GM19468 (cell line): ENCODE data around the gene NTRK2.

Experiments used
- ATAC-seq: cut with Tn5 transposase; IDR thresholded peaks from one replicate; pipeline ENCODE4 v1.9.1; 2021; ENCODE audit warnings: mild to moderate bottlenecking, moderate library complexity, moderate number of reproducible peaks; ENCODE audit not compliant: unreplicated experiment; ENCODE audit errors: extremely low read depth

Gene NTRK2

DNA sequence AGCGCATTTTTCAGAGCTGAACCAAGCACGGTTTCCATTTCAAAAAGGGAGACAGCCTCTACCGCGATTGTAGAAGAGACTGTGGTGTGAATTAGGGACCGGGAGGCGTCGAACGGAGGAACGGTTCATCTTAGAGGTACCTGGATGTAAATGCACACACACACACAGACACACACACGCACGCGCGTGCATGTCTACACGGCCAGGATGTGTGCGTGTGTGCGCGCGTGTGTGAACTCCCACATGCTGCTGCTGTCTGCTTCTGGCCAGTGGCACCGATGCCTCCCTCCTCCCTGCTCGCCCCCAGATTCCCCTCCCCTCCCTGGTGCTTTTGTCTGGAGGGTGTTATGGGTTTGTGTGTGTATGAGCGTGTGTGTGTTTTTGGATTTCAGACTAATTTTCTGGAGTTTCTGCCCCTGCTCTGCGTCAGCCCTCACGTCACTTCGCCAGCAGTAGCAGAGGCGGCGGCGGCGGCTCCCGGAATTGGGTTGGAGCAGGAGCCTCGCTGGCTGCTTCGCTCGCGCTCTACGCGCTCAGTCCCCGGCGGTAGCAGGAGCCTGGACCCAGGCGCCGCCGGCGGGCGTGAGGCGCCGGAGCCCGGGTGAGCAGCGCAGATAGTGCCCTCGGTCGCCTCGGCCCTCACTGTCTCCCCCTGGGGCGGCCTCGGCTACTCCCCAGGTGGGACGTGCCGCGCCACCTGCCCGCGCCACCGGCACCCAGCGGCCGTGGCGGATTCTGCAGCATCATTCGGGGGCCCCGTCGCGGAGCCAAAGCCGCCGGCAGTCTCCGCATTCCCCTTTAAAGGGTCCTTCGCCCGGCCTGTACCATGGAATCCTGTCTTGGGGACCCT, at the start of gene NTRK2:
TSS of gene NTRK2 (plus strand) at position 442 of the 850 bp plus-strand sequence. CDS start 1,020 bp downstream, outside the sequence.
- no peak for ATAC-seq

DNA sequence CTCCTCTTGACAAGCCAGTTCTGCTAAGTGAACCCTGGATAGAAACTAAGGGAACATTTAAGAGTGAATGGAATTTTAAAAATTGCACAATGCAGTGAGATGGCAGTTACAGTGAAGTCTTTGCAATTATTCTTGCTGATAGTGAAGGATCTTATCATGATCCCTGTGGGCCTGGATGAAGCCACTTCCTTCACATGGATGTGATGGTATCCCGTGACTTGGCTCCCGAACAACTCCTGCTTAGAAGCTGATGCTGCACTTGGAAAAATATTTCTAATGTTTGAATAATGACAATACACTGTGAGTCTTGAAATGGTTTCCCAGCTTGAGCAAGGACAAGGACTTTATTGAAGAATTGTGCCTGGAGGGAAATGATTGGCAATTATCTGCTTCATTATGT, 49.2 kb upstream of the NTRK2 start:
- ATAC-seq = no peak

DNA sequence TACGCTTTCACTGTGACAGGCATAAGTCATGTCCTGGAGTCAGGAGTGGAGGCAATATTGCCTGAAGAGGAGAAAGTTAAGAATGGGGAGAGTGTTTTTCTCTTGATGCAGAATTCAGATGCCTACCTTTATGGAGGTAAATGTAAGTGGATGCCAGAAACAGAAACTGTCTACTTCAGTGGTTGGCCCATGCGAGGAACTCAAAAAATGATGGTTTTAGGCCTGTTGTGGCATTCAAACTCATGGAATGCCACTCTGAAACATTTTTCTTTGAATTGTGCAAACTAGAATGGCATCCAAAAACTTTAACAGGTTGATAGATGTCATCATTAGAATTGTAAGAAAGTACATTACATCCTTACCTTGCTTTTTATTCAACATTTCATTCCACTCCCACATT, 47.7 kb upstream of the NTRK2 start:
- ATAC-seq = no peak

DNA sequence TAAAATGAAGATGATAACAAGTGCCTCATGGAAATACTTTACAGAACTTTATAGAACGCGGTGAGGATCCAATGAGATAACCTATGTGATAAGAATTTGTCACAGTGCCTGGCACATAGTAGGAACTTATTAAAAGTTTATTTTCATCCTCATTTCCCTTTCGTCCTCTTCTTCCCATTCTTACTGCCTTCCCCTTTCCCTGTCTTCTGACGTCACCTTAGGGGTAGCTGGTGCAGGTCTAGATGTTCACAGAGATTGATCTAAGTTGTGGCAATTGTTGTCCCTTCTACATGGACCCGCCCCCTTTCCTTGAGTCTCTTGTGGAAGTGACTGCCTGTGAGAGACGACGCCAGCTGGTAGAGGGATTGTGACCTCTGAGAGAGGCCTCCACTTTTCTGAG, 46.5 kb upstream of the NTRK2 start:
- ATAC-seq = no peak

DNA sequence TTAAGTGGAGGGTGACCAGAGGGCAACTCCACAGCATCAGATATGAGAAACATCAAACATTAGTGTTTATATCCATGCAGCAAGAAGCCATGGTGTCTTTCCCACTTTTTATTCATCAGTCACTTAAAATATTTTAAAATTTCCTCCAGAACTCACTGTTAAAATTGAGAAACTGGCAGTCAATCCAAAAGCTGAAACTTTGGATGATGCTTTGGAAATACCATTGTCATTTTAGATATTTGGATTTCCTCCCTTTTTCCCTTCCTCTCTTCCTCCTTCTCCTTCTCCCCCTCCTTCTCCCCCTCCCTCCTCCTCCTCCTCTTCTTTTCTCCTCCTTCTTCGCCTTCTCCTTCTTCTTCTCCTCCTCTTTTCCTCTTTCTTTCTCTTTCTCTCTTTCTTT, 33.1 kb upstream of the NTRK2 start:
- ATAC-seq = no peak

DNA sequence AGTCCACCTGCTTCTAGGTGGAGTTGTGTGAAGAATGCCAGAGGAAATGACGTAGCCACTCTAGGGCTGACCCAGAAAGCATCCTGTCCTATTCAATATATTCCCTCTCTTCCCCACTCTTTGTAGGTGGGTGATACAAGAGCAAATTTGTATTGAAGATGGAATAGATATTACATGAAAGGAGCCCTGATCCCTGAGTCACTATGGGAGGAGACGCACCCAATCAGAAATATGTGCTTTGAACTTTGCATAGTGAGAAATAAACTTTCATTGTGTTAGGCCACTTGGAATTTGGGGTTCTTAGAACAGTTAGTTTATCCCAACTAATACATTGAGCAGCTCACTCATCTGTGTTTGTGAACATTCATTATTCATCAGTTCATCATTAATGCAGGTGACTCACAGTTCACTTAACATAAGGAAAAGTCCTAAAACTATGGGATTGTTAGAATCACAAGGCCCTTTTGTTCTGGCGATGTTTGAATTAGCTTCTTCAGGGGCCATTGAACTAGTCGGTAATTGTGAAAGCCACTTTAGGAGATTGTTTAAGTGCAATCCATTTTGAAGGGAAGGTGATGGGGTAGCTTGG, 26.9 kb upstream of the NTRK2 start:
- no peak for ATAC-seq

DNA sequence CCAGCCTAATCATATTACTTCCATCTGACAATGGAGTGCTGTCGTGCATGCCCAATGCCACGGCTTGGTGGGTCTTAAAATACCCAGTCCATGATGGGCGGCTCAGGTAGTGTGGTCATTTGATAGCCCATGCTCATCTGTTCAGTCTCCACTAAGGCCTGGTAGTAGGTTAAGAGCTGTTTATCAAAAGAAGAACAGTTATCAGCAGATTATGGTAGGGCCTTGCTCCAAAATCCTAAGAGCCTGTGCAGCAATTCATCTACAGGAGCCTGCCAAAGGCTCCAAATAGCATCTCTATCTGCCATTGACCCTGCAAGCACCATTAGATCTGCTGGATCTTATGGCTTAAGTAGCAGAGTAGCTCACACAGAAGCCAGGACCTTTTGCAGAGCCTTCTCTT, 21.8 kb upstream of the NTRK2 start:
- no peak for ATAC-seq

DNA sequence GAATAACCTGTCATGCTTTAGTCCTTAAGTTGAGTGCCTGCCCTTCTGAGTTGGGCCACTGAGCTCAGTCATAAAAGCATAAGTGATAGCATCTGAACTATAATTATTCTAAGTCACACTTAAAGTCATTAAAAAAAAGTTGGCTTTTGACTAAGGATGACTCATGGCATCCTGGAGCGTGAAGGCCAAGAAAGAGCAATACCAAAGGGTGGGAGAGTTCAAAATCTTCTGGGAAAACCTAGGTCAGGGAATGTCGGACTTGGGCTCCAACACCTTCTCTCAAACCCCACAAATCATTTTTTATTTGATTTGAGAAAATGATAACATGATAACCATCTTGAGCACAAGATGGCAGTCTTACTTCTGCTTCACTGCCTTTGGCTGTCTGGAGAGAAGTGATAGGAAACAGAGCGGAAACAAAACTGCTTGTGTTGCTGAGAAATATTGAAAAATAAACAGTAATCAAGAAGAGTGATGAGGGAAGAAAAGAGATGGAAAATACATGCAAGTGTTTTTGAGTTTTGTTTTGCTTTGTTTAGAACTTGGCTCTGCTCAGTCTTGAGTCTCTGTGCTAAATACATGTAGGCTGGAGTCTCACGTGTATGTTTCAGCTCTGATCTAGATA, 16.9 kb upstream of the NTRK2 start:
- no peak for ATAC-seq

DNA sequence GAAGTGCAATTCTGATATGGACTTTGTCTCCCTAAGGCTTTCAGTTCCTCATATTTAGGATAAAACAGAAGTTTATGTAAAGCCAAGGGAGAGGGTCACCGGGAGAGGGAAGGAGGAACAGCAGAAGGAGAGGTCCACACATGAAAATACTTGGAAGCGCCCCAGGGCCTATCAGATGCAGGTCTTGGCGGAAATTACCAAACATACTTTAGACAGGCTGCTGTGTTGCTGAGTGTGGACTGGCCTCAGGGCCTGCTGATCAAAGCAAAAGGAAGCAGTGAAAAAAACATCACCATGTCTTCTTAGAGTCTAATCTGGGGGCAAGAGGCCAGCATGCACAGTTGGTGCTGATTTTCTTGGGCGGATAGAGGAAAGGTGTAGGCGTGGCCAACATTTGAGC, 14.1 kb upstream of the NTRK2 start:
- no peak for ATAC-seq

DNA sequence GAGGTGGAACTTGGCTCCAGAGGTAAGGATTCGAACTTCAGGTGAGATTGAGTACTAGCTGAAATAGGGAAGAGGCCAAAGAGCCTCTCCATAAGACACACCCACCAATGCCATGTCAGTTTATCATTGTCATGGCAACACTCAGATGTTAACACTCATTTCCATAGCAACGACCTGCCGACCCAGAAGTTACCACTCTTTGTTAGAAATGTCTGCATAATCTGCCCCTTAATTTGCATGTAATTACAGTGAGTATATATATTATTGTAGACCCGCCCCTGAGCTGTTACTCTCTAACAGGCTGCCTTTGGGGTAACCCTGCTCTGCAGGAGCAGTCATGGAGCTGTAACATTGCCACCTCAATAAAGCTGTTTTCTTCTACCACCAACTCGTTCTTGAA, 10.2 kb upstream of the NTRK2 start:
- ATAC-seq = no peak

DNA sequence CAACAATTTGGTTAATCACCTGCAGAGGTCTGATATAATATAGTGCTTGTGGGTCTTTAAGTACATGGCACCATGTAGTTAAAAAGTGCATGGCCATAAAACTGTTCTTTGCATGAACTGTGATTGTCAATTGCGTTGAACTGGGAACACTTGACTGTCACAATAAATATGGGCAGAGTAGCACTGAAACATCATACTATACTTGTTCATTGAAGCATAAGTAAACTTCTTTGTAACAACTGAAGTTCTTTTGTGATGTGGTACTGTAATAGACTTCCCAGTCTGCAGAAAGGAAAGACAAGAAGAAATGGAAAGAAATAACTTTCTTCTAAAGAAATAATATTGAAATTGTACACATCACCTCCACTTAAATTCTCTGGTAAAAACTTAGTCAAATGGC, 9.8 kb upstream of the NTRK2 start:
- ATAC-seq = no peak

DNA sequence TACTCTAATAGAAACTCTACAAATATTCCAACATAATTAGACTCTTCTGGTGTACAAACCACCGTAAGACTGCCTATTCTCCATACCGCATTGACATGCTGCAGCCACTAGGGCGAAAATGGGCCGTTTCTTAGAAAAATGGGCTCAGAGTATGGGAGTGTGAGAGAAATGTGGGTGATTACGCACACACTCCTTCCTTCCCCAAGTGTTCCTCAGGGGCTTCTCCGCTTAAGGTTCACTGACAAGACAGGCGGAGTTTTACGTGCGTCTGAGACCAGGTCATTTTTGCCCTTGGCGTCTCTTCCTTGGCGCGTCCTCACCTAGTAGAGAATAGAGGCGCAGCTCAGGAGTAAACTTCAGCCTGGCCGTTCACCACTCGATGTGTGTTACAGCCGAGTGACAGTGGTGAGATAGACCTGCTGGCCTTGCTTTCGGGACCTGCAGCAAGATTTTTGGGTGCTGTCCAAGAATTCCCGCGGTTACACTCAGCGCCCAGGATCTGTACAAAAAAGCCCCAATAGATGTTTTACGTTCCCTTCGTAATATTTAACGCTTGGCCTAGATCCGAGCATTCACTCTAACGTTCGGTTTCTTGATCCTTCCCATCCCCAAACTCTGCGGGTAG, 1.8 kb upstream of the NTRK2 start:
- ATAC-seq = no peak

DNA sequence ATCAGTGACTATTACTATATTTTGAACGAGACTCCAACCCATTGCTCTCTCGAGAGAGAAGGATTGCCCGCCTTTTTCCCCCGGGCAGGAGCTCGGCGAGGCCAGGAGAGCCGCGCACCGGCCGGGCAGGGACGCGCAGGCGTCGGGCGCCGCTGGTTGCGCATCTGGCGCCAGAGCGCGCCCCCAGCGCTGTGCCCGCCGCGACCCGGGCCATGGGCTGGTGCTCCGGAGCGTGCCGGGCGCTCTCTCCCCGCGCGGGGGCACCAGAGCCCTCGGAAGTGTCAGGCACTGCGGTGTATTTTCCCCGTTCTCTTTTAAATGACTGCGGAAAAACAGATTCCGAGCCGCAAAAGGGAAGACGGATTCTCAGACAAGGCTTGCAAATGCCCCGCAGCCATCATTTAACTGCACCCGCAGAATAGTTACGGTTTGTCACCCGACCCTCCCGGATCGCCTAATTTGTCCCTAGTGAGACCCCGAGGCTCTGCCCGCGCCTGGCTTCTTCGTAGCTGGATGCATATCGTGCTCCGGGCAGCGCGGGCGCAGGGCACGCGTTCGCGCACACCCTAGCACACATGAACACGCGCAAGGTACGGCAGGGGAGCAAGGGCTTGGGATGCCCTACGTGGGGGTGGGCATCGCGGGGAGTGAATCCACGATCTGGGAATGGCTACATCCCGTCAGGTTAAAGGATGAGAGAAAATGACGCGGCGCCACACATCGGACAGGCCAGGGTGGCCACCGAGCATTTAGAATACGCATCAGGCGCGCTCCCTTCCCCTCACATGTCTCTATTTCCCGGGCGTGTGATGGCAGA, 1.1 kb upstream of the NTRK2 start:
- peak; percentile 60 for ATAC-seq

DNA sequence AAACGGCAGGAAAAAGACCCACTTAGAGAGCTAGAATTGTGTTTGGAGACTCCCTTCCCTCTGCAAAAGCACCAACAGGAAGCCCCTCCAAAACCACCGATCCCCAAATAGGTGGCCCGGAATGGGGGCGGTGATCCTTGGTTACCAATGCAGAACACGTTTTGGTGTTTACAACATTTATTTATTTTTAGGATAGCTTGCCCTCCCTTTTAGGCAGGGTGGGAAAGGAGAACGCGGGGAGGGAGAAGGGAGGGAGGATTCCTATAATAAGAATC, 579 bp upstream of the NTRK2 start:
- no peak for ATAC-seq

DNA sequence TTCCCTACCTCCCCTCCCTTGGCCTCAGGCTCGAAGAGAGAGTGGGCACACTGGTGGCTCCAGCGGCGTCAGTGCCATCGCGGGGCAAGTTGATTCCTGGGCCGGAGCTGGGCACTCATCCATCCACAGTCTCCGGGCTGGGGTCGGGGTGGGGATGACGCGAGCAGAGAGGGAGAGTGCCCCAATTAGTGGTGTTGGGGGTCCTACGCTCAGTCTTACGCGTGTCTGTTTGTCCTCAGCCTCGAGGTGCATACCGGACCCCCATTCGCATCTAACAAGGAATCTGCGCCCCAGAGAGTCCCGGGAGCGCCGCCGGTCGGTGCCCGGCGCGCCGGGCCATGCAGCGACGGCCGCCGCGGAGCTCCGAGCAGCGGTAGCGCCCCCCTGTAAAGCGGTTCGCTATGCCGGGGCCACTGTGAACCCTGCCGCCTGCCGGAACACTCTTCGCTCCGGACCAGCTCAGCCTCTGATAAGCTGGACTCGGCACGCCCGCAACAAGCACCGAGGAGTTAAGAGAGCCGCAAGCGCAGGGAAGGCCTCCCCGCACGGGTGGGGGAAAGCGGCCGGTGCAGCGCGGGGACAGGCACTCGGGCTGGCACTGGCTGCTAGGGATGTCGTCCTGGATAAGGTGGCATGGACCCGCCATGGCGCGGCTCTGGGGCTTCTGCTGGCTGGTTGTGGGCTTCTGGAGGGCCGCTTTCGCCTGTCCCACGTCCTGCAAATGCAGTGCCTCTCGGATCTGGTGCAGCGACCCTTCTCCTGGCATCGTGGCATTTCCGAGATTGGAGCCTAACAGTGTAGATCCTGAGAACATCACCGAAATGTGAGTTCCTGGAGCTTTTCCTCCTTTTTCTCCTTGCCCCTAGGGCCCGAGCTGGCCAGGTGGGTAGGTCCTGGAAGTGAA, 861 bp downstream of the NTRK2 start:
- no peak for ATAC-seq

DNA sequence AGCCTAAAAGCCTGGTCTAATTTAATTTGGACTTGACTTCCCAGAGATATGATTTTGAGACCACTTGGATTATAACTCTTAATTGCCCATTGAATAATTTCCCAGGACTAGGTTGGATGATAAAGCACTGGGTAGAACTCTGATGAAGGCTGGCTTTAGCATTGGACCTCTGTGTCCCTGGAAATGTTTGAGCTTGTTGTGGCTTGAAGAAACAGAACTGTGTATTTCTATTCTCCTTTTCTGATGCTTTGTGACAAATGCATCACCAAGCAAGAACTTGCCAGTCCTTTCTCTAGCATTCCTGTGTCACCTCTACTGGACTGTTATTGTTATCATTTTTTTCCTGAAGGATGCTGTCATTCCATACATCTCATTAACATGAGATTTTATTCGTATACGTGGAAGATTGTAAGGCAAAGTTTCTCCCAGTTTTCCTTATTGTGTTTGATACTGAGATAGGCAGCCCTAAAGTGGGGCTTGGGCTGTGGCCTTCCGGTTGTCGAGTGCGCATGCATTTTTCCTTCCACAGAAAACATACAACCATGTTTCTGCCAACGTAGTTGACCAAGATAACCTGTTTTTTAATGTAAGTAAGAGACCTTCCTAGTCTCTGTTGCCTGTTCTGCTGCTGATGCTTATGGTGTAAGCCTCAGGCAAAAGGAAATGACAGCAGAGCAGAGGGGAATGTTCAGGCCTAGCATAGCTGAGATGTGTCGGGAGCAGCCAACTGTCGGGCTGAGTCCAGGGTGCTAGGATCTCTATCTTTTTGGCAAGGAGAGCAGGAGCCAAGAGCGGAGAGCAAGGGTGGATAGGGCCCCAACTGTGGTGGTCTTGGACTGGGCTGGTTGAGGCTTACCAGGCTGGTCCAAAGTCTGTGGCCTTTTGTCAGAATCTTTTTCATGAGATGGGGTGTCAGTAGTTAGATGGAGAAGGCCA, 2.3 kb downstream of the NTRK2 start:
- no peak for ATAC-seq

DNA sequence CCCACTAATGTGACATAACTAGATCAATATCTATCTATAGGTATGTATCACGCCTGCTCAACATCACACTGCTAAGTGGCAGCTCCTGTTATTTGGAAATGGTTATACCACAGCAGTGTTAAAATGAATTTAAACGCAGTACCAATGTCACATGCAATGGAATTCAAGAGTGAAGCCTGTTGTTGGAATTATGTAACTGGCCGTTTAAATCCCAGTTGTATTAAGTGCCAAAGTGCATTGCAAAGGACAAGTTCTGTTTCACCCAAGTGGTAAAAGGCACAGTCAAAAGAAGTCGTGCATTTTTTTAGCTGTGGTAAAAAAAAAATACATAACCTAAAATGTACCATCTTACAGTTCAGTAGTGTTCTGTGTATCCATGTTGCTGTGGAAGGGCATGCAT, 4.3 kb downstream of the NTRK2 start:
- ATAC-seq = no peak

DNA sequence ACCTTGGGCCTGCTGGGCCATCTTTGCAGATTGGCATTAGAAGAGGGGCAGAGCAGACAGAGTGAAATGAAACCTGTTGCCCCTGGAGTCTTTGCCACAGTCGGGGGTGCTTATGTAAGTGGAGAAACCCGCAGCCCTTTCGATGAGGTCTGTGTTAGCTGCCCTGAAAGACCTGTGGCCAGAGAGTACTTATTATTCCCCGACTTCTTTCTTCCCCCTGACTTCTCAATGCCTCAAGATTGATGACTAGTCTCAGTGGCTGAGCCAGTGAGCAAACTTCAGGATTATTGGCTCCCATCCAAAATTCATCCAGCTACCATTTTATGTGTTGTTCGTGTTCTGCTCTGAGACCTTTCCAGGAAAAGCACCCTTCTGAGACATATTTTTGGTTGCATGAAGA, 7.6 kb downstream of the NTRK2 start:
- ATAC-seq = no peak
